Measurements from ENCODE around the gene THSD7B.

DNA sequence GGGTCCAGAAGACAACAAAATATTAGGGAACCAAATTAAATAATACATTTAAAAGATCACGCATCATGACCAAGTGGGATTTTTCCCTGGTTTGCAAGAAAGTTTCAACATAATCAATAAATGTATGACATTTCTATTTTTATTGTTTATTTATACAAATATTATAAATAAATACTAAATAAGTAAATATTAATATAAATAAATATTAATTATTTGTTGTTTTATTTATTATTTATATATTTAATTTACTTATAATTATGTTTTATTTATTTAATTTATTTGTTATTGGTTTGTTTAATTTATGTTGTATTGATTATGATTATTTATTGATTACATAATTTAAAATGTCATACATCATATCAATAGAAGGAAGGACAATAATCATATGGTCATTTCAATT is 956.4 kb downstream of the THSD7B start:
- TF ChIP-seq EZH2 (IDR thresholded peaks at IDR 0.05; ENCODE audit: insufficient read depth, poor library complexity, severe bottlenecking) (no peak), EZH2phosphoT487 (IDR thresholded peaks at IDR 0.05; ENCODE audit: insufficient read depth, low read depth) (no peak)
